Erythroblast (primary cell): ENCODE data around the gene IL16.

Experiments
- DNase-seq, 2 experiments: peaks; one replicate each; lab custom pipeline; 2025; lab: John Stamatoyannopoulos, UW
- GATA1 ChIP-seq: IDR thresholded peaks from 2 replicates; pipeline ENCODE4 v1.6.1; 2011; ENCODE audit warnings: low read depth, mild to moderate bottlenecking, control low read depth, low read length, moderate library complexity
- POLR2A ChIP-seq: IDR thresholded peaks from 2 replicates; pipeline ENCODE4 v1.6.1; 2011; ENCODE audit warnings: mild to moderate bottlenecking, low read length

IL16 gene

DNA sequence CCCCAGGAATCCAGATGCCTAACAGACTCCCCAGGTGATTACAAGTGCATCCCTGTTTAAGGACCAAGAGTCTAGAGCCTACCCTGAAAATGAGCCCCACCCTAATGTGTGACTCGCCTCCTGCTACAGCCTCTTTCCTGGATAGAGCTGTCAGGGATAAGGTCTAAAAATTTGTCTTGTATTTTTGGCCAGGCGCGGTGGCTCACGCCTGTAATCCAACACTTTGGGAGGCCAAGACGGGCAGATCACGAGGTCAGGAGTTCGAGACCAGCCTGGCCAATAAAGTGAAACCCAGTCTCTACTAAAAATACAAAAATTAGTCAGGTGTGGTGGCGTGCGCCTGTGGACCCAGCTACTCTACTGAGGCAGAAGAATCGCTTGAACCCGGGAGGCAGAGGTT lies 166.1 kb downstream of the IL16 start:
- DNase-seq = no peak
- TF ChIP-seq POLR2A = no peak
- TF ChIP-seq GATA1 = no peak

DNA sequence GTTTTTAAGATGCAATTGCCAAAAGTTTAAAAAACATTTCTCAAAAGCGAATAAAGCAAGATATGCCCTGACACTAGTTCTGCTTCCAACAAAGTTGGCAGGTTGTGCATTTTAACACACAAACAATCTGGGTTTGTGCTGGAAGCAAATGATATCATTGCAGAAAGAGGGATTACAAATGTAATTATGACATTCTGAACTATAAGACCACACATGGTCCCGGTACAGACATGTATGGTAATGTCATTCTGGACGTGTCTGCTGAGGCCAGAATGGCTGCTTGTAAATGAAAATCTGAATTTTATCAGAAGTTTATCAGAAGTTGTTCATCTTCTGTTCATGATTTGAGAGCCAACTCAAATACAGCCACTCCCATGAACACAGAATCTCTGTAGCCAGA lies 166.6 kb downstream of the IL16 start:
- no peak for DNase-seq
- no peak for TF ChIP-seq GATA1
- no peak for TF ChIP-seq POLR2A
